OCI-LY3 (cell line): ENCODE data around the gene AKR7A3.
"Not testable (repeated sequence)": the region's sequence is repeated elsewhere in the genome, so short reads cannot be mapped to it uniquely, and the experiment has no call there.

Source experiments
- H2AFZ ChIP-seq: fragments of 200-600, 300-600 bp; shearing (Covaris generic); 2 replicates; pipeline ENCODE4 v1.6.0; 2014; ENCODE audit warnings: antibody characterized with exemption, low read depth, low read length
- H3K27ac ChIP-seq: fragments of 200-600, 300-600 bp; sonication (generic); 2 replicates; pipeline ENCODE4 v1.5.1; 2014; ENCODE audit warnings: mild to moderate bottlenecking, low read length, moderate library complexity, mixed read lengths
- H3K27me3 ChIP-seq: fragments of 200-600, 300-600 bp; sonication (generic); 2 replicates; pipeline ENCODE4 v1.6.1; 2014; ENCODE audit warnings: low read depth, low read length, mixed read lengths
- H3K36me3 ChIP-seq: fragments of 200-600, 300-600 bp; sonication (generic); replicated peaks from 2 replicates; pipeline ENCODE3; 2014; ENCODE audit warnings: low read depth, low read length, mixed read lengths
- H3K4me1 ChIP-seq: fragments of 300-600, 200-600 bp; sonication (generic); 2 replicates; pipeline ENCODE4 v1.6.1; 2014; ENCODE audit warnings: low read length, mixed read lengths
- H3K4me2 ChIP-seq: fragments of 200-600, 300-600 bp; sonication (generic); 2 replicates; pipeline ENCODE4 v1.6.1; 2014; ENCODE audit warnings: low read length, mixed read lengths
- H3K4me3 ChIP-seq: fragments of 300-600, 200-600 bp; sonication (generic); 2 replicates; pipeline ENCODE4 v1.5.1; 2014; ENCODE audit warnings: antibody characterized with exemption, mild to moderate bottlenecking, low read length, moderate library complexity
- H3K79me2 ChIP-seq: fragments of 300-600, 200-600 bp; shearing (Covaris generic); 2 replicates; pipeline ENCODE4 v1.6.1; 2014; ENCODE audit warnings: mild to moderate bottlenecking, low read length, mixed read lengths
- H3K9ac ChIP-seq: fragments of 300-600, 200-600 bp; shearing (Covaris generic); 2 replicates; pipeline ENCODE4 v1.6.0; 2014; ENCODE audit warnings: mild to moderate bottlenecking, low read length, moderate library complexity
- H3K9me3 ChIP-seq: fragments of 200-600, 300-600 bp; shearing (Covaris generic); 2 replicates; pipeline ENCODE4 v1.6.1; 2014; ENCODE audit warnings: low read length, mixed read lengths; ENCODE audit not compliant: insufficient read depth
- H4K20me1 ChIP-seq: fragments of 200-600, 300-600 bp; sonication (generic); 2 replicates; pipeline ENCODE4 v1.6.1; 2016; ENCODE audit warnings: low read length, mixed read lengths; ENCODE audit not compliant: insufficient read depth
- CTCF ChIP-seq: fragments of 200-600, 300-600 bp; sonication (generic); IDR thresholded peaks from 2 replicates; pipeline ENCODE4 v1.5.1; 2014; ENCODE audit warnings: antibody characterized with exemption, low read length, low read depth
- EZH2phosphoT487 ChIP-seq: fragments of 200-600 bp; shearing (Covaris generic); IDR thresholded peaks from 2 replicates; pipeline ENCODE4 v1.6.1; 2018; ENCODE audit warnings: antibody characterized with exemption, mixed run types, low read depth

AKR7A3 gene

GRCh38 chr1:19300211-19300610 is 11.6 kb upstream of the AKR7A3 start:
- no peak overlapping the region for H2AFZ ChIP-seq
- no peak overlapping the region for H3K27ac ChIP-seq
- H3K36me3 ChIP-seq, result peaks cover 4% of the 10 kb centered on the region
- H4K20me1 ChIP-seq, result no peaks in the 10 kb centered on the region
- no peak for TF ChIP-seq EZH2phosphoT487
- no peak for TF ChIP-seq CTCF
- H3K4me1 ChIP-seq, result no peaks in the 10 kb centered on the region
- no peak overlapping the region for H3K9ac ChIP-seq
- no peak overlapping the region for H3K4me2 ChIP-seq
- no peaks in the 10 kb centered on the region for H3K79me2 ChIP-seq
- no peaks in the 10 kb centered on the region for H3K9me3 ChIP-seq
- H3K27me3 ChIP-seq, result no peaks in the 10 kb centered on the region
- no peak overlapping the region for H3K4me3 ChIP-seq

GRCh38 chr1:19294638-19295037 is 6.1 kb upstream of the AKR7A3 start:
- no peaks in the 10 kb centered on the region for H3K9me3 ChIP-seq
- no peak overlapping the region for H3K4me3 ChIP-seq
- H2AFZ ChIP-seq, result no peak overlapping the region
- H3K36me3 ChIP-seq, result no peaks in the 10 kb centered on the region
- no peaks in the 10 kb centered on the region for H4K20me1 ChIP-seq
- H3K4me2 ChIP-seq, result no peak overlapping the region
- TF ChIP-seq EZH2phosphoT487 (no peak), CTCF (no peak)
- no peak overlapping the region for H3K27ac ChIP-seq
- H3K4me1 ChIP-seq, result no peaks in the 10 kb centered on the region
- no peaks in the 10 kb centered on the region for H3K79me2 ChIP-seq
- H3K9ac ChIP-seq, result no peak overlapping the region
- H3K27me3 ChIP-seq, result no peaks in the 10 kb centered on the region

- H3K9me3 ChIP-seq, result no peaks in the 10 kb centered on the region
- H3K27me3 ChIP-seq, result no peaks in the 10 kb centered on the region
- no peak overlapping the region for H3K4me3 ChIP-seq
- H4K20me1 ChIP-seq, result no peaks in the 10 kb centered on the region
- no peak for TF ChIP-seq CTCF
- TF ChIP-seq EZH2phosphoT487, result no peak
- H3K27ac ChIP-seq, result no peak overlapping the region
- no peak overlapping the region for H3K9ac ChIP-seq
- H2AFZ ChIP-seq, result no peak overlapping the region
- no peak overlapping the region for H3K4me2 ChIP-seq
- no peaks in the 10 kb centered on the region for H3K36me3 ChIP-seq
- H3K4me1 ChIP-seq, result no peaks in the 10 kb centered on the region
- no peaks in the 10 kb centered on the region for H3K79me2 ChIP-seq
Observed at GRCh38 chr1:19289244-19289643, 674 bp upstream of the AKR7A3 start.

GRCh38 chr1:19287436-19288185 is 959 bp downstream of the AKR7A3 start:
- TF ChIP-seq CTCF (no peak), EZH2phosphoT487 (no peak)
- H3K4me2 ChIP-seq, result no peak overlapping the region
- H3K9ac ChIP-seq, result no peak overlapping the region
- no peaks in the 10 kb centered on the region for H3K9me3 ChIP-seq
- no peaks in the 10 kb centered on the region for H3K36me3 ChIP-seq
- no peak overlapping the region for H3K4me3 ChIP-seq
- no peaks in the 10 kb centered on the region for H3K79me2 ChIP-seq
- no peaks in the 10 kb centered on the region for H3K4me1 ChIP-seq
- H4K20me1 ChIP-seq, result no peaks in the 10 kb centered on the region
- no peak overlapping the region for H3K27ac ChIP-seq
- no peaks in the 10 kb centered on the region for H3K27me3 ChIP-seq
- no peak overlapping the region for H2AFZ ChIP-seq

- not testable (repeated sequence) for H3K9me3 ChIP-seq, H3K79me2 ChIP-seq, H3K4me3 ChIP-seq, H3K4me1 ChIP-seq, H3K9ac ChIP-seq, H3K4me2 ChIP-seq, H3K27ac ChIP-seq, H2AFZ ChIP-seq, H4K20me1 ChIP-seq, H3K27me3 ChIP-seq, H3K36me3 ChIP-seq
Observed at GRCh38 chr1:19285807-19286206, 2.8 kb downstream of the AKR7A3 start.

GRCh38 chr1:19285366-19285765 is 3.2 kb downstream of the AKR7A3 start:
- H3K4me1 ChIP-seq, H3K27ac ChIP-seq, H3K9me3 ChIP-seq, H3K9ac ChIP-seq, H2AFZ ChIP-seq, H3K4me2 ChIP-seq, H3K79me2 ChIP-seq, H3K36me3 ChIP-seq, H3K27me3 ChIP-seq, H3K4me3 ChIP-seq, H4K20me1 ChIP-seq: not testable (repeated sequence)
